Esophagus squamous epithelium (tissue), 4 donors: ENCODE results near the gene SGSM1.

ENCODE experiments used
- CTCF ChIP-seq, 6 experiments: fragments of 450-650 bp in 4 of 6; fragments of 200-600 bp in 2 of 6; sonication (generic) in 2 of 6; IDR thresholded peaks; one replicate each; pipeline ENCODE4 v1.5.1; 2016 to 2019; ENCODE audit warnings: antibody characterized with exemption in 6 of 6, mild to moderate bottlenecking in 4 of 6, moderate library complexity in 4 of 6
- POLR2A ChIP-seq, 4 donors: fragments of 450-650 bp; IDR thresholded peaks; one replicate each; pipeline ENCODE4 v1.6.1; 2017; ENCODE audit warnings: antibody characterized with exemption in 4 of 4, mild to moderate bottlenecking in 4 of 4, moderate library complexity in 3 of 4

GRCh38 chr22:24763872-24764485 is 42.0 kb upstream of the SGSM1 start:
- TF ChIP-seq CTCF (IDR thresholded peaks at IDR 0.05) (no peak), POLR2A (IDR thresholded peaks at IDR 0.05) (no peak)
